A673 (cell line): ENCODE results near the gene SF3A1. TPM values are rescaled to one million over a fixed set of nuclear protein-coding genes. Genes with fewer than 3 reads are reported as not detected.

Experiments
- BruUV-seq: library from RNA; stranded (reverse); fragments of 400-500 nt; replicated peaks from 2 replicates; lab custom pipeline; 2021; lab: Mats Ljungman, UMichigan
- CTCF ChIA-PET: fragments of 300-600 bp; sonication (Branson Sonifier 250); formaldehyde crosslinking; loops from one replicate; lab custom pipeline; 2022; ENCODE audit warnings: antibody characterized with exemption; lab: Charles Lee
- POLR2A ChIA-PET: fragments of 300-600 bp; sonication (Branson Sonifier 250); formaldehyde crosslinking; loops from one replicate; lab custom pipeline; 2022; ENCODE audit warnings: antibody characterized with exemption; ENCODE audit not compliant: low non-redundant PET; lab: Charles Lee
- DNase-seq: peaks from one replicate; pipeline ENCODE4 v3.0.0-alpha.2; 2015; ENCODE audit warnings: low spot score
- H3K27ac ChIP-seq: fragments of 200-600 bp; sonication (generic); 2 replicates; pipeline ENCODE4 v1.5.1; 2016; ENCODE audit warnings: mixed run types, low read depth, mild to moderate bottlenecking, mixed read lengths, antibody characterized with exemption, low read length; ENCODE audit not compliant: poor library complexity, severe bottlenecking
- H3K27me3 ChIP-seq: fragments of 200-600 bp; sonication (generic); replicated peaks from 2 replicates; pipeline ENCODE4 v1.6.1; 2017; ENCODE audit warnings: mixed run types, low read depth, mild to moderate bottlenecking, mixed read lengths, antibody characterized with exemption, low read length; ENCODE audit not compliant: insufficient read depth, poor library complexity
- H3K36me3 ChIP-seq: fragments of 200-600 bp; sonication (generic); 2 replicates; pipeline ENCODE4 v1.6.1; 2016; ENCODE audit warnings: mixed run types, mild to moderate bottlenecking, mixed read lengths, antibody characterized with exemption, low read length; ENCODE audit not compliant: insufficient read depth, poor library complexity, severe bottlenecking
- H3K4me1 ChIP-seq: fragments of 200-600 bp; sonication (generic); 2 replicates; pipeline ENCODE4 v1.6.1; 2017; ENCODE audit warnings: mixed run types, mild to moderate bottlenecking, mixed read lengths, antibody characterized with exemption, low read length; ENCODE audit not compliant: insufficient read depth, poor library complexity, severe bottlenecking
- H3K4me3 ChIP-seq: fragments of 200-600 bp; sonication (generic); 2 replicates; pipeline ENCODE4 v1.5.1; 2016; ENCODE audit warnings: low read depth, mixed run types, mild to moderate bottlenecking, mixed read lengths, low read length; ENCODE audit not compliant: poor library complexity, severe bottlenecking
- H3K9me3 ChIP-seq: fragments of 200-600 bp; sonication (generic); 2 replicates; pipeline ENCODE4 v1.6.1; 2016; ENCODE audit warnings: mixed run types, low read depth, mild to moderate bottlenecking, mixed read lengths, antibody characterized with exemption, low read length; ENCODE audit not compliant: poor library complexity, severe bottlenecking
- EZH2 ChIP-seq: fragments of 200-600 bp; sonication (generic); IDR thresholded peaks from 2 replicates; pipeline ENCODE4 v1.6.1; 2017; ENCODE audit warnings: borderline replicate concordance, low read depth, mild to moderate bottlenecking, mixed read lengths, antibody characterized with exemption, low read length; ENCODE audit not compliant: poor library complexity, severe bottlenecking
- intact Hi-C: fragments of 100-400 bp; cut with micrococcal nuclease; formaldehyde crosslinking; loops from one replicate; pipeline ENCODE4 v1.10.0; 2022; ENCODE audit not compliant: unreplicated experiment
- total RNA-seq: library from RNA; stranded (reverse); gene quantifications from 2 replicates; pipeline ENCODE4 v1.2.3, GENCODE V29; 2021
- TF ChIP-seq, protein P1 (sequence below): fragments of 300-800, 200-600 bp; sonication (generic); conservative IDR thresholded peaks from 2 replicates; pipeline ENCODE4 v1.5.1; 2017; ENCODE audit warnings: low read depth, mild to moderate bottlenecking, antibody characterized with exemption, low read length, moderate library complexity, mixed read lengths

The SF3A1 gene
- total RNA-seq, 1 experiment from 2014 or later, result 366 TPM

GRCh38 chr22:30357650-30358215 is 1.0 kb upstream of the SF3A1 start:
- H3K27me3 ChIP-seq, result no peaks in the 10 kb centered on the region
- H3K9me3 ChIP-seq, result no peaks in the 10 kb centered on the region
- peak overlapping the region; percentile 82 for H3K4me3 ChIP-seq
- TSS peak; percentile 37 for BruUV-seq
- intact Hi-C loops, result no loop called here
- H3K4me1 ChIP-seq, result peaks cover 22% of the 10 kb centered on the region
- H3K27ac ChIP-seq, result peak overlapping the region; percentile 97
- CTCF ChIA-PET, result no interaction called here
- no peak for DNase-seq
- peaks cover 5% of the 10 kb centered on the region for H3K36me3 ChIP-seq
- POLR2A ChIA-PET, result interaction anchor here (0.6 to 0.7 kb wide), 2 partner anchors 703 to 794 kb away, joined by 3 to 4 read pairs; no protein-coding TSS in a partner anchor
- TF ChIP-seq, protein P1, sequence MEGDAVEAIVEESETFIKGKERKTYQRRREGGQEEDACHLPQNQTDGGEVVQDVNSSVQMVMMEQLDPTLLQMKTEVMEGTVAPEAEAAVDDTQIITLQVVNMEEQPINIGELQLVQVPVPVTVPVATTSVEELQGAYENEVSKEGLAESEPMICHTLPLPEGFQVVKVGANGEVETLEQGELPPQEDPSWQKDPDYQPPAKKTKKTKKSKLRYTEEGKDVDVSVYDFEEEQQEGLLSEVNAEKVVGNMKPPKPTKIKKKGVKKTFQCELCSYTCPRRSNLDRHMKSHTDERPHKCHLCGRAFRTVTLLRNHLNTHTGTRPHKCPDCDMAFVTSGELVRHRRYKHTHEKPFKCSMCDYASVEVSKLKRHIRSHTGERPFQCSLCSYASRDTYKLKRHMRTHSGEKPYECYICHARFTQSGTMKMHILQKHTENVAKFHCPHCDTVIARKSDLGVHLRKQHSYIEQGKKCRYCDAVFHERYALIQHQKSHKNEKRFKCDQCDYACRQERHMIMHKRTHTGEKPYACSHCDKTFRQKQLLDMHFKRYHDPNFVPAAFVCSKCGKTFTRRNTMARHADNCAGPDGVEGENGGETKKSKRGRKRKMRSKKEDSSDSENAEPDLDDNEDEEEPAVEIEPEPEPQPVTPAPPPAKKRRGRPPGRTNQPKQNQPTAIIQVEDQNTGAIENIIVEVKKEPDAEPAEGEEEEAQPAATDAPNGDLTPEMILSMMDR, result no peak
- TF ChIP-seq EZH2, result no peak

- H3K4me3 ChIP-seq, result peak overlapping the region; percentile 82
- H3K27ac ChIP-seq, result peak overlapping the region; percentile 97
- no TSS peak for BruUV-seq
- CTCF ChIA-PET, result interaction anchor here (0.5 to 0.6 kb wide), 2 partner anchors 30 to 69 kb away, joined by 3 read pairs; no protein-coding TSS in a partner anchor
- POLR2A ChIA-PET, result interaction anchor here (0.6 to 0.7 kb wide), 3 partner anchors 35 to 793 kb away, joined by 3 to 4 read pairs (median 3); no protein-coding TSS in a partner anchor
- H3K9me3 ChIP-seq, result no peaks in the 10 kb centered on the region
- no peaks in the 10 kb centered on the region for H3K27me3 ChIP-seq
- peaks cover 10% of the 10 kb centered on the region for H3K36me3 ChIP-seq
- intact Hi-C loops, result no loop called here
- peaks cover 22% of the 10 kb centered on the region for H3K4me1 ChIP-seq
- DNase-seq, result peak; percentile 66
- no peak for TF ChIP-seq EZH2
- TF ChIP-seq, protein P1, result no peak
These were observed 509 bp upstream of the SF3A1 start for GRCh38 chr22:30357236-30357570.

- Histone ChIP-seq H3K27me3 (no peaks in the 10 kb centered on the region), H3K9me3 (no peaks in the 10 kb centered on the region), H3K27ac (no peak overlapping the region), H3K4me1 (peaks cover 22% of the 10 kb centered on the region), H3K36me3 (peaks cover 34% of the 10 kb centered on the region), H3K4me3 (no peak overlapping the region)
- ChIA-PET POLR2A (no interaction called here), CTCF (no interaction called here)
- no TSS peak for BruUV-seq
- intact Hi-C loops, result no loop called here
- TF ChIP-seq, protein P1, result no peak
- no peak for DNase-seq
These were observed 2.0 kb downstream of the SF3A1 start for GRCh38 chr22:30354644-30355043.
